Measurements from ENCODE around the gene HES6.

HES6 gene

GRCh38 chr2:238255151-238255551 is 15.3 kb upstream of the HES6 start:
- H3K4me1 ChIP-seq (ENCODE audit: control insufficient read depth in 1 of 2, insufficient read depth in 1 of 2, low read depth in 1 of 2, low read length in 1 of 2): no peaks in the 10 kb centered on the region
- no peak for TF ChIP-seq CTCF (IDR thresholded peaks at IDR 0.05)
- peaks cover 70% of the 10 kb centered on the region for H3K36me3 ChIP-seq
- no peak overlapping the region for H3K4me3 ChIP-seq (ENCODE audit: low read depth in 1 of 2, low read length in 1 of 2)
- H3K27me3 ChIP-seq: no peaks in the 10 kb centered on the region
- H3K27ac ChIP-seq: no peak overlapping the region
- H3K9me3 ChIP-seq: no peaks in the 10 kb centered on the region

GRCh38 chr2:238254095-238254723 is 14.4 kb upstream of the HES6 start:
- Histone ChIP-seq H3K4me1 (ENCODE audit: control insufficient read depth in 1 of 2, insufficient read depth in 1 of 2, low read depth in 1 of 2, low read length in 1 of 2) (no peaks in the 10 kb centered on the region), H3K36me3 (peaks cover 66% of the 10 kb centered on the region), H3K27ac (no peak overlapping the region), H3K4me3 (ENCODE audit: low read depth in 1 of 2, low read length in 1 of 2) (no peak overlapping the region), H3K9me3 (no peaks in the 10 kb centered on the region), H3K27me3 (no peaks in the 10 kb centered on the region)
- no peak for TF ChIP-seq CTCF (IDR thresholded peaks at IDR 0.05)

GRCh38 chr2:238252766-238253630 is 13.2 kb upstream of the HES6 start:
- no peaks in the 10 kb centered on the region for H3K4me1 ChIP-seq (ENCODE audit: control insufficient read depth in 1 of 2, insufficient read depth in 1 of 2, low read depth in 1 of 2, low read length in 1 of 2)
- H3K27ac ChIP-seq: no peak overlapping the region
- H3K36me3 ChIP-seq: peaks cover 54% of the 10 kb centered on the region
- H3K4me3 ChIP-seq (ENCODE audit: low read depth in 1 of 2, low read length in 1 of 2): no peak overlapping the region
- TF ChIP-seq CTCF (IDR thresholded peaks at IDR 0.05): no peak
- no peaks in the 10 kb centered on the region for H3K27me3 ChIP-seq
- H3K9me3 ChIP-seq: no peaks in the 10 kb centered on the region

- Histone ChIP-seq H3K27ac (no peak overlapping the region), H3K4me1 (ENCODE audit: control insufficient read depth in 1 of 2, insufficient read depth in 1 of 2, low read depth in 1 of 2, low read length in 1 of 2) (peaks cover 0 to 2% of the 10 kb centered on the region in 2 experiments), H3K36me3 (peaks cover 50% of the 10 kb centered on the region), H3K4me3 (ENCODE audit: low read depth in 1 of 2, low read length in 1 of 2) (no peak overlapping the region), H3K27me3 (no peaks in the 10 kb centered on the region), H3K9me3 (no peaks in the 10 kb centered on the region)
- TF ChIP-seq CTCF (IDR thresholded peaks at IDR 0.05): no peak
Measured at GRCh38 chr2:238251986-238252385, 12.1 kb upstream of the HES6 start.

- no peak overlapping the region for H3K27ac ChIP-seq
- H3K9me3 ChIP-seq: no peaks in the 10 kb centered on the region
- no peaks in the 10 kb centered on the region for H3K27me3 ChIP-seq
- H3K36me3 ChIP-seq: peaks cover 50% of the 10 kb centered on the region
- no peak overlapping the region for H3K4me3 ChIP-seq (ENCODE audit: low read depth in 1 of 2, low read length in 1 of 2)
- H3K4me1 ChIP-seq (ENCODE audit: control insufficient read depth in 1 of 2, insufficient read depth in 1 of 2, low read depth in 1 of 2, low read length in 1 of 2): peaks cover 0 to 6% of the 10 kb centered on the region in 2 experiments
- TF ChIP-seq CTCF (IDR thresholded peaks at IDR 0.05): no peak
Measured at GRCh38 chr2:238251331-238251730, 11.5 kb upstream of the HES6 start.
